Nephron progenitor cell (in vitro differentiated cells): ENCODE measurements around the gene ULBP3.

ENCODE experiments used
- DNase-seq: peaks from one replicate; pipeline ENCODE4 v3.0.0; 2021
- H3K27ac Mint-ChIP-seq: 2 replicates; pipeline ENCODE4 v1.8.0; 2021; ENCODE audit warnings: mild to moderate bottlenecking, moderate library complexity, mixed read lengths
- H3K27me3 Mint-ChIP-seq: 2 replicates; pipeline ENCODE4 v1.8.0; 2021; ENCODE audit warnings: mild to moderate bottlenecking, low read depth, mixed read lengths; ENCODE audit not compliant: poor library complexity
- H3K36me3 Mint-ChIP-seq: 2 replicates; pipeline ENCODE4 v1.8.0; 2021; ENCODE audit warnings: low read depth, mixed read lengths
- H3K4me1 Mint-ChIP-seq: 2 replicates; pipeline ENCODE4 v1.8.0; 2021; ENCODE audit warnings: mixed read lengths
- H3K4me3 Mint-ChIP-seq: 2 replicates; pipeline ENCODE4 v1.8.0; 2021; ENCODE audit warnings: mild to moderate bottlenecking, moderate library complexity, mixed read lengths
- H3K9me3 Mint-ChIP-seq: 2 replicates; pipeline ENCODE4 v1.8.0; 2021; ENCODE audit warnings: mild to moderate bottlenecking, moderate library complexity, mixed read lengths
- TF ChIP-seq, protein P1 (sequence below): fragments of 200-600 bp; sonication (generic); IDR thresholded peaks from 2 replicates; pipeline ENCODE4 v1.5.0; 2021; ENCODE audit warnings: antibody characterized with exemption

Gene ULBP3

DNA sequence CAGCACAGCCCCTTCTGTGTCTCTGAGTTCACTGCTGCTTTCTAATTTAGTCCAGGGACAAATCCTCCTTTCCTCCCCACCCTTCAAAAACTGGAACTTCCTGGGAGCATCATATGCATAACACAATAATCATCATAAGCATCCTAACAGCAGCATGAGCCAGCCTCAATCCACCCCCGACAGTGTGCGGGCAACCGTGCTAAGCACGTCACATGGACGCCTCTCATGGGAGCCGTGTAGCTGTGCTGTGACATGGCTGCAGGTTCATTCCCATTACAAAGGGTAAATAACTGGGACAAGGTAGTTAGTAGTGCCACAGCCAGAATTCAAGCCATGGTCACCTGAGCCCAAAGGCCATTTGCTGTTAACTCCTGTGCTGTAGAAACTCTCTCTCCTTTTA lies 24.5 kb upstream of the ULBP3 start:
- DNase-seq = no peak
- Mint-ChIP-seq H3K9me3 (no peaks in the 10 kb centered on the region), H3K36me3 (no peaks in the 10 kb centered on the region), H3K27me3 (peaks cover 50% of the 10 kb centered on the region), H3K4me1 (peaks cover 8% of the 10 kb centered on the region), H3K27ac (no peak overlapping the region), H3K4me3 (no peak overlapping the region)
- TF ChIP-seq, protein P1, sequence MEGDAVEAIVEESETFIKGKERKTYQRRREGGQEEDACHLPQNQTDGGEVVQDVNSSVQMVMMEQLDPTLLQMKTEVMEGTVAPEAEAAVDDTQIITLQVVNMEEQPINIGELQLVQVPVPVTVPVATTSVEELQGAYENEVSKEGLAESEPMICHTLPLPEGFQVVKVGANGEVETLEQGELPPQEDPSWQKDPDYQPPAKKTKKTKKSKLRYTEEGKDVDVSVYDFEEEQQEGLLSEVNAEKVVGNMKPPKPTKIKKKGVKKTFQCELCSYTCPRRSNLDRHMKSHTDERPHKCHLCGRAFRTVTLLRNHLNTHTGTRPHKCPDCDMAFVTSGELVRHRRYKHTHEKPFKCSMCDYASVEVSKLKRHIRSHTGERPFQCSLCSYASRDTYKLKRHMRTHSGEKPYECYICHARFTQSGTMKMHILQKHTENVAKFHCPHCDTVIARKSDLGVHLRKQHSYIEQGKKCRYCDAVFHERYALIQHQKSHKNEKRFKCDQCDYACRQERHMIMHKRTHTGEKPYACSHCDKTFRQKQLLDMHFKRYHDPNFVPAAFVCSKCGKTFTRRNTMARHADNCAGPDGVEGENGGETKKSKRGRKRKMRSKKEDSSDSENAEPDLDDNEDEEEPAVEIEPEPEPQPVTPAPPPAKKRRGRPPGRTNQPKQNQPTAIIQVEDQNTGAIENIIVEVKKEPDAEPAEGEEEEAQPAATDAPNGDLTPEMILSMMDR = no peak

GRCh38 chr6:150091476-150091875 lies 22.6 kb upstream of the ULBP3 start:
- Mint-ChIP-seq H3K27ac (no peak overlapping the region), H3K4me1 (peaks cover 8% of the 10 kb centered on the region), H3K27me3 (peaks cover 52% of the 10 kb centered on the region), H3K9me3 (no peaks in the 10 kb centered on the region), H3K36me3 (no peaks in the 10 kb centered on the region), H3K4me3 (no peak overlapping the region)
- DNase-seq = no peak
- TF ChIP-seq, protein P1 = no peak

- no peaks in the 10 kb centered on the region for H3K9me3 Mint-ChIP-seq
- no peak overlapping the region for H3K27ac Mint-ChIP-seq
- no peak overlapping the region for H3K4me3 Mint-ChIP-seq
- H3K36me3 Mint-ChIP-seq = no peaks in the 10 kb centered on the region
- H3K4me1 Mint-ChIP-seq = peaks cover 8% of the 10 kb centered on the region
- TF ChIP-seq, protein P1 = no peak
- H3K27me3 Mint-ChIP-seq = peaks cover 44% of the 10 kb centered on the region
- no peak for DNase-seq
These were observed 21.4 kb upstream of the ULBP3 start for GRCh38 chr6:150090328-150090727.

DNA sequence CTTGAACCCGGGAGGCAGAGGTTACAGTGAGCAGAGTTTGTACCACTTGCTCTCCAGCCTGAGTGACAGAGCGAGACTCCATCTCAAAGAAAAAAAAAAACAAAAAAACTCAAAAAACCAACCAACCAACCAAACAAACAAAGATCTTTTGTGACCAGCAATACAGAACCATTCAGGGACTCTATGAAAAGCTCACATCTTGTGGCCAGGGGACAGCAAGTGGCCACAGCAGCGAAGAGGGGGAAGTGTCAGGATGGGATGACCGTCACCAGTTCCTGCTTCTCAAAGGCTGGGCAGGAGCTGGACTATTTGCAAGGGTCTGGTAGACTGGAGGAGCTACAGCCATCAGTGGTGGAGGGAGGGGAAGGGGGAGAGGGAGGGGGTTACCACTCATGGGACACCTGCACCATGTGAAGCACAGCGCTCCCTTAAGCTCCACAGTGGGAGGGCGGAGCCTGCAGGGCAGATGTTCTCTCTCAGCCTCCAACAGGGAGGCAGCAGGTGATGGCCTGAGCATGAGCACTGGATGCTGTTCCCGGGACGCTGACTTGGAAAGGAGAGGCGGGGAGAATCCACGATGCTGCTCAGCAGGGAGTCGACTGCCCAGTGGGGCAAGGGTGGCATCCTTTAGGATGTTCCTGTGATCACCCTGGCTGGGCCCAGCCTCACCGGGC lies 19.7 kb upstream of the ULBP3 start:
- Mint-ChIP-seq H3K9me3 (no peaks in the 10 kb centered on the region), H3K36me3 (no peaks in the 10 kb centered on the region), H3K27me3 (peaks cover 47% of the 10 kb centered on the region), H3K4me1 (peaks cover 5% of the 10 kb centered on the region), H3K27ac (no peak overlapping the region), H3K4me3 (no peak overlapping the region)
- no peak for DNase-seq
- TF ChIP-seq, protein P1 = no peak

- Mint-ChIP-seq H3K4me3 (no peak overlapping the region), H3K9me3 (no peaks in the 10 kb centered on the region), H3K4me1 (no peaks in the 10 kb centered on the region), H3K27me3 (peaks cover 53% of the 10 kb centered on the region), H3K36me3 (no peaks in the 10 kb centered on the region), H3K27ac (no peak overlapping the region)
- no peak for DNase-seq
- TF ChIP-seq, protein P1 = no peak
These were observed 18.4 kb upstream of the ULBP3 start for GRCh38 chr6:150087336-150087735.

DNA sequence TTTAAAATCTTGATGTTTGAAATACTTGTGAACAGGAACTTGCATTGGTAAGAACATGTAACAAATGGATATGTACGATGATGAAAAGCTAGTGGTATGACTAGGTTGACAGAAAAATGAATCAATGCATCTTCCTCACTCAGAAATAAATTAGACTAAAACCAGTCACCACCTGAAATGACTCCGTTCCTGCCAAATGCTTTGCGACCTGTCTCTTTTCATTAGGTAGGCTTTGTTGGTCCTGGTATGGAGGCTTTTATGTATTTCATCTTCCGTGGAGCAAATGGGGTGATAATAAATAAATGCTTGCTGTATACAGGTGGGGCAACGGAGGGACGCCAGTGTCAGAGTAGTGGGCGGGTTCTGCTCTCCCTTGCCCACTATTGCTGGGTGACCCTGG lies 17.1 kb upstream of the ULBP3 start:
- Mint-ChIP-seq H3K27ac (no peak overlapping the region), H3K36me3 (no peaks in the 10 kb centered on the region), H3K4me1 (no peaks in the 10 kb centered on the region), H3K27me3 (peaks cover 53% of the 10 kb centered on the region), H3K4me3 (no peak overlapping the region), H3K9me3 (no peaks in the 10 kb centered on the region)
- DNase-seq = no peak
- TF ChIP-seq, protein P1 = no peak
